ENCODE results near the gene PRKAG1.

DNA sequence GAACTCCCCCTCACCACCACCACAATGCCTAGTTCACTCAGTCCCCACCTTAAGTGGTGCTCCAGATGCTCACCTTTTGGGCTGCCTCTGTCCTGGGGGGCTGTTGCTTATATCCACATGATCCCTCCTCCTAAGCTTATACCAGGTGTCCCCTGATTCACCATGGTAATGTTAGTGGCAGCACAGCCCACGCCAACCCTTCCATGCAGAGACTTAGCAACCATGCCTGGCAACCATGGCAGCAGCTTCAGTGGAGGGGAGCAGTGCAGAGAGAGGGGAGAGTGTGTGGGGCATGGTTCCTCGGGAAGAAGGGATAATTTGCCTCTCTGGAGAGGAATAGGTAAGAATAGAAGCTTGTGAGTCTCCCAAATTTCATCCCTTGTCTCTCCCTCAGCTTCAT is 18.2 kb downstream of the PRKAG1 start:
- TF ChIP-seq, protein P1, sequence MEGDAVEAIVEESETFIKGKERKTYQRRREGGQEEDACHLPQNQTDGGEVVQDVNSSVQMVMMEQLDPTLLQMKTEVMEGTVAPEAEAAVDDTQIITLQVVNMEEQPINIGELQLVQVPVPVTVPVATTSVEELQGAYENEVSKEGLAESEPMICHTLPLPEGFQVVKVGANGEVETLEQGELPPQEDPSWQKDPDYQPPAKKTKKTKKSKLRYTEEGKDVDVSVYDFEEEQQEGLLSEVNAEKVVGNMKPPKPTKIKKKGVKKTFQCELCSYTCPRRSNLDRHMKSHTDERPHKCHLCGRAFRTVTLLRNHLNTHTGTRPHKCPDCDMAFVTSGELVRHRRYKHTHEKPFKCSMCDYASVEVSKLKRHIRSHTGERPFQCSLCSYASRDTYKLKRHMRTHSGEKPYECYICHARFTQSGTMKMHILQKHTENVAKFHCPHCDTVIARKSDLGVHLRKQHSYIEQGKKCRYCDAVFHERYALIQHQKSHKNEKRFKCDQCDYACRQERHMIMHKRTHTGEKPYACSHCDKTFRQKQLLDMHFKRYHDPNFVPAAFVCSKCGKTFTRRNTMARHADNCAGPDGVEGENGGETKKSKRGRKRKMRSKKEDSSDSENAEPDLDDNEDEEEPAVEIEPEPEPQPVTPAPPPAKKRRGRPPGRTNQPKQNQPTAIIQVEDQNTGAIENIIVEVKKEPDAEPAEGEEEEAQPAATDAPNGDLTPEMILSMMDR (IDR thresholded peaks at IDR 0.05) = no peak
- TF ChIP-seq, protein P2, sequence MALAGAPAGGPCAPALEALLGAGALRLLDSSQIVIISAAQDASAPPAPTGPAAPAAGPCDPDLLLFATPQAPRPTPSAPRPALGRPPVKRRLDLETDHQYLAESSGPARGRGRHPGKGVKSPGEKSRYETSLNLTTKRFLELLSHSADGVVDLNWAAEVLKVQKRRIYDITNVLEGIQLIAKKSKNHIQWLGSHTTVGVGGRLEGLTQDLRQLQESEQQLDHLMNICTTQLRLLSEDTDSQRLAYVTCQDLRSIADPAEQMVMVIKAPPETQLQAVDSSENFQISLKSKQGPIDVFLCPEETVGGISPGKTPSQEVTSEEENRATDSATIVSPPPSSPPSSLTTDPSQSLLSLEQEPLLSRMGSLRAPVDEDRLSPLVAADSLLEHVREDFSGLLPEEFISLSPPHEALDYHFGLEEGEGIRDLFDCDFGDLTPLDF (CRISPR knock-in tag; IDR thresholded peaks at IDR 0.05) = no peak
- TF ChIP-seq ZNF219 (CRISPR knock-in tag; IDR thresholded peaks at IDR 0.05; ENCODE audit: borderline replicate concordance) (no peak), PRRX2 (CRISPR knock-in tag; IDR thresholded peaks at IDR 0.05) (no peak)
- TF ChIP-seq, protein P3, sequence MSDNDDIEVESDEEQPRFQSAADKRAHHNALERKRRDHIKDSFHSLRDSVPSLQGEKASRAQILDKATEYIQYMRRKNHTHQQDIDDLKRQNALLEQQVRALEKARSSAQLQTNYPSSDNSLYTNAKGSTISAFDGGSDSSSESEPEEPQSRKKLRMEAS (CRISPR knock-in tag; IDR thresholded peaks at IDR 0.05) = no peak
